Endodermal cell (in vitro differentiated cells): Measurements from ENCODE around the gene PLK5. TPM values are rescaled to one million over a fixed set of nuclear protein-coding genes. Genes with fewer than 3 reads are reported as not detected.

Source experiments
- DNase-seq: peaks from one replicate; pipeline ENCODE4 v3.0.0-alpha.2; 2017
- H3K27ac ChIP-seq: 2 replicates; pipeline ENCODE4 v1.5.1; 2013; ENCODE audit warnings: mild to moderate bottlenecking, low read depth, low read length, moderate library complexity
- H3K27me3 ChIP-seq: 2 replicates; pipeline ENCODE4 v1.6.1; 2013; ENCODE audit warnings: mild to moderate bottlenecking, low read length, moderate library complexity; ENCODE audit not compliant: insufficient read depth, control insufficient read depth, poor library complexity, severe bottlenecking
- H3K36me3 ChIP-seq: 2 replicates; pipeline ENCODE4 v1.7.0; 2013; ENCODE audit warnings: mild to moderate bottlenecking, low read length, moderate library complexity; ENCODE audit not compliant: control insufficient read depth, insufficient read depth
- H3K4me1 ChIP-seq: one replicate; pipeline ENCODE4 v1.7.0; 2013; ENCODE audit warnings: low read length; ENCODE audit not compliant: control insufficient read depth, insufficient read depth
- H3K4me3 ChIP-seq: 2 replicates; pipeline ENCODE4 v1.5.1; 2013; ENCODE audit warnings: mild to moderate bottlenecking, low read length, moderate library complexity
- H3K9ac ChIP-seq: 2 replicates; pipeline ENCODE4 v1.6.1; 2013; ENCODE audit warnings: mild to moderate bottlenecking, low read length, moderate library complexity; ENCODE audit not compliant: poor library complexity, severe bottlenecking; ENCODE audit errors: extremely low read depth
- H3K9me3 ChIP-seq: 2 replicates; pipeline ENCODE4 v1.6.1; 2013; ENCODE audit warnings: mild to moderate bottlenecking, low read length, moderate library complexity; ENCODE audit not compliant: control insufficient read depth
- H3K27ac Mint-ChIP-seq: 2 replicates; pipeline ENCODE4 v1.8.0; 2020; ENCODE audit warnings: mixed read lengths
- H3K27me3 Mint-ChIP-seq: 2 replicates; pipeline ENCODE4 v1.8.0; 2021; ENCODE audit warnings: mild to moderate bottlenecking, mixed read lengths; ENCODE audit not compliant: insufficient read depth
- H3K36me3 Mint-ChIP-seq: 2 replicates; pipeline ENCODE4 v1.8.0; 2020; ENCODE audit warnings: low read depth, mixed read lengths
- H3K4me1 Mint-ChIP-seq: 2 replicates; pipeline ENCODE4 v1.8.0; 2020; ENCODE audit warnings: mixed read lengths
- H3K4me3 Mint-ChIP-seq: 2 replicates; pipeline ENCODE4 v1.8.0; 2020; ENCODE audit warnings: mild to moderate bottlenecking, moderate library complexity, mixed read lengths
- H3K9me3 Mint-ChIP-seq: 2 replicates; pipeline ENCODE4 v1.8.0; 2020; ENCODE audit warnings: mild to moderate bottlenecking, mixed read lengths
- CTCF ChIP-seq: fragments of 200-600 bp; sonication (generic); conservative IDR thresholded peaks from 2 replicates; pipeline ENCODE4 v1.5.0; 2021; ENCODE audit warnings: antibody characterized with exemption, mild to moderate bottlenecking
- WGBS, 2 experiments: methylation state at CpG; one replicate each; pipeline versions ENCODE4 v1.1.5 to v1.1.7; 2013; ENCODE audit warnings: missing lambda C conversion rate in 2 of 2, mixed read lengths in 1 of 2; ENCODE audit not compliant: insufficient coverage in 1 of 2, insufficient read length in 1 of 2; 5-methylcytosine and 5-hydroxymethylcytosine counted together
- total RNA-seq, 2 donors: library from RNA; stranded (reverse); fragmentation: NEBNext Ultra II Directional in 1 of 2; extraction: Animal tissue kit (Norgen Biotek cat#: 25700) in 1 of 2; gene quantifications; 2 replicates in 1 of 2; 3 replicates in 1 of 2; pipeline ENCODE4 v1.2.1, GENCODE V29; 2021

PLK5 gene
- total RNA-seq, 2 donors from 2014 or later, result 0.48 TPM; not detected in 1

GRCh38 chr19:1567116-1567847 lies 43.4 kb downstream of the PLK5 start:
- peak overlapping the region; percentile 99 for H3K9ac ChIP-seq
- peak overlapping the region; percentile 77 for H3K27ac Mint-ChIP-seq
- no peak for TF ChIP-seq CTCF
- H3K36me3 ChIP-seq, result peaks cover 32% of the 10 kb centered on the region
- H3K4me3 ChIP-seq, result peak overlapping the region; percentile 82
- H3K9me3 Mint-ChIP-seq, result no peaks in the 10 kb centered on the region
- H3K27me3 Mint-ChIP-seq, result peaks cover 35% of the 10 kb centered on the region
- H3K36me3 Mint-ChIP-seq, result peaks cover 24% of the 10 kb centered on the region
- peak; percentile 68 for DNase-seq
- 0 to 1% methylated on average over 23 to 107 of the region's 108 CpGs for WGBS, 2 experiments
- peak overlapping the region; percentile 63 for H3K4me3 Mint-ChIP-seq
- H3K27me3 ChIP-seq, result peaks cover 21% of the 10 kb centered on the region
- H3K9me3 ChIP-seq, result no peaks in the 10 kb centered on the region
- no peaks in the 10 kb centered on the region for H3K4me1 ChIP-seq
- H3K4me1 Mint-ChIP-seq, result no peaks in the 10 kb centered on the region
- H3K27ac ChIP-seq, result peak overlapping the region; percentile 100

- H3K4me1 Mint-ChIP-seq, result no peaks in the 10 kb centered on the region
- H3K27me3 Mint-ChIP-seq, result peaks cover 35% of the 10 kb centered on the region
- Histone ChIP-seq H3K4me1 (no peaks in the 10 kb centered on the region), H3K27ac (no peak overlapping the region), H3K9ac (no peak overlapping the region), H3K36me3 (peaks cover 27% of the 10 kb centered on the region), H3K4me3 (no peak overlapping the region), H3K9me3 (no peaks in the 10 kb centered on the region), H3K27me3 (peaks cover 21% of the 10 kb centered on the region)
- no peak overlapping the region for H3K4me3 Mint-ChIP-seq
- 0% methylated on average over 71 of the region's 73 CpGs; no CpG with 5 or more reads in 1 of the 2 experiments for WGBS, 2 experiments
- H3K9me3 Mint-ChIP-seq, result no peaks in the 10 kb centered on the region
- TF ChIP-seq CTCF, result no peak
- DNase-seq, result no peak
- H3K36me3 Mint-ChIP-seq, result peaks cover 19% of the 10 kb centered on the region
- H3K27ac Mint-ChIP-seq, result no peak overlapping the region
These were observed 44.0 kb downstream of the PLK5 start for GRCh38 chr19:1567848-1568227.

- Histone ChIP-seq H3K27ac (peak within 1 kb of the TSS; percentile 100), H3K4me1 (no peaks in the 10 kb centered on the region), H3K9ac (peak within 1 kb of the TSS; percentile 99), H3K36me3 (peaks cover 20% of the 10 kb centered on the region), H3K27me3 (peaks cover 21% of the 10 kb centered on the region), H3K9me3 (no peaks in the 10 kb centered on the region), H3K4me3 (peak within 1 kb of the TSS; percentile 82)
- Mint-ChIP-seq H3K27me3 (peaks cover 35% of the 10 kb centered on the region), H3K4me1 (no peaks in the 10 kb centered on the region), H3K9me3 (no peaks in the 10 kb centered on the region), H3K4me3 (peak within 1 kb of the TSS; percentile 63), H3K36me3 (peaks cover 12% of the 10 kb centered on the region), H3K27ac (peak within 1 kb of the TSS; percentile 77)
- peak; percentile 85 for DNase-seq
- TF ChIP-seq CTCF, result no peak
- WGBS, 2 experiments, result 15 to 29% methylated on average over 14 to 63 of the region's 63 CpGs
These were observed 44.6 kb downstream of the PLK5 start, which contains the start of gene MEX3D for GRCh38 chr19:1568320-1569019. TSS of gene MEX3D (minus strand) at chr19:1568325. CDS start at chr19:1568058, 267 bp downstream.
